HEK293 (cell line): ENCODE results near the gene AOAH.

Experiments used
- CTCF ChIA-PET: fragments of 350-600 bp; formaldehyde crosslinking; extraction: SDS; loops from one replicate; lab custom pipeline; 2021; ENCODE audit warnings: antibody characterized with exemption; lab: Yijun Ruan, JAX
- POLR2A ChIA-PET: fragments of 300-600 bp; formaldehyde crosslinking; extraction: SDS; loops from one replicate; lab custom pipeline; 2020; ENCODE audit warnings: antibody characterized with exemption, inconsistent platforms; lab: Yijun Ruan, JAX
- H3K27ac ChIP-seq: fragments of 200-500 bp; sonication (Bioruptor generic); 2 replicates; pipeline ENCODE4 v1.5.1; 2014; ENCODE audit warnings: low read depth, low read length, control low read depth, inconsistent platforms; ENCODE audit errors: extremely low read depth
- H3K36me3 ChIP-seq, 2 experiments: fragments of 200-500 bp in 1 of 2; sonication (Bioruptor generic) in 1 of 2; 1 replicate in 1 of 2; 2 replicates in 1 of 2; pipeline ENCODE4 v1.5.1; 2014 to 2017; ENCODE audit warnings: inconsistent platforms in 2 of 2, low read length in 2 of 2; ENCODE audit not compliant: control insufficient read depth in 2 of 2, insufficient read depth in 1 of 2
- H3K4me1 ChIP-seq: fragments of 200-500 bp; sonication (Bioruptor generic); 2 replicates; pipeline ENCODE4 v1.5.1; 2014; ENCODE audit warnings: mild to moderate bottlenecking, low read length, inconsistent platforms; ENCODE audit not compliant: control insufficient read depth, insufficient read depth
- H3K4me3 ChIP-seq: 2 replicates; pipeline ENCODE4 v1.5.1; 2011; ENCODE audit warnings: low read depth, mild to moderate bottlenecking, control low read depth, low read length, moderate library complexity
- H3K9me3 ChIP-seq: fragments of 200-500 bp; sonication (Bioruptor generic); 2 replicates; pipeline ENCODE4 v1.5.1; 2014; ENCODE audit warnings: low read depth, low read length, inconsistent platforms; ENCODE audit not compliant: control insufficient read depth, insufficient read depth
- OSR2 ChIP-seq: fragments of 450-650 bp; formaldehyde crosslinking; IDR thresholded peaks from 2 replicates; pipeline ENCODE4 v1.5.1; 2016; ENCODE audit warnings: missing biosample characterization, missing genetic modification characterization
- OVOL3 ChIP-seq: fragments of 450-650 bp; formaldehyde crosslinking; IDR thresholded peaks from 2 replicates; pipeline ENCODE4 v1.5.1; 2016; ENCODE audit warnings: missing biosample characterization, missing genetic modification characterization
- RBAK ChIP-seq: fragments of 450-650 bp; formaldehyde crosslinking; IDR thresholded peaks from 2 replicates; pipeline ENCODE4 v1.5.1; 2016; ENCODE audit warnings: missing biosample characterization, missing genetic modification characterization
- SP7 ChIP-seq: fragments of 450-650 bp; formaldehyde crosslinking; IDR thresholded peaks from 2 replicates; pipeline ENCODE4 v1.5.1; 2016; ENCODE audit warnings: missing biosample characterization, missing genetic modification characterization
- ZBTB1 ChIP-seq: fragments of 450-650 bp; formaldehyde crosslinking; IDR thresholded peaks from 2 replicates; pipeline ENCODE4 v1.5.1; 2016; ENCODE audit warnings: missing biosample characterization, missing genetic modification characterization
- ZNF175 ChIP-seq: fragments of 450-650 bp; formaldehyde crosslinking; IDR thresholded peaks from 2 replicates; pipeline ENCODE4 v1.5.1; 2016; ENCODE audit warnings: missing biosample characterization, missing genetic modification characterization
- ZNF274 ChIP-seq, 2 experiments: fragments of 200-500 bp in 1 of 2; fragments of 450-650 bp in 1 of 2; sonication (Bioruptor generic) in 1 of 2; formaldehyde crosslinking in 1 of 2; IDR thresholded peaks; 2 replicates each; pipeline versions ENCODE4 v1.5.1 to v1.6.1; 2014 to 2016; ENCODE audit warnings: borderline replicate concordance in 1 of 2, inconsistent platforms in 1 of 2, low read length in 1 of 2, missing biosample characterization in 1 of 2, missing genetic modification characterization in 1 of 2
- ZNF391 ChIP-seq: fragments of 450-650 bp; formaldehyde crosslinking; IDR thresholded peaks from 2 replicates; pipeline ENCODE4 v1.5.1; 2016; ENCODE audit warnings: low read depth, missing biosample characterization, missing genetic modification characterization, borderline replicate concordance
- ZNF473 ChIP-seq: fragments of 450-650 bp; formaldehyde crosslinking; IDR thresholded peaks from 2 replicates; pipeline ENCODE4 v1.5.1; 2017; ENCODE audit warnings: missing biosample characterization, missing genetic modification characterization
- ZNF76 ChIP-seq: fragments of 450-650 bp; formaldehyde crosslinking; IDR thresholded peaks from 2 replicates; pipeline ENCODE4; 2016; ENCODE audit warnings: low read depth, missing biosample characterization, missing genetic modification characterization, borderline replicate concordance

The AOAH gene

DNA sequence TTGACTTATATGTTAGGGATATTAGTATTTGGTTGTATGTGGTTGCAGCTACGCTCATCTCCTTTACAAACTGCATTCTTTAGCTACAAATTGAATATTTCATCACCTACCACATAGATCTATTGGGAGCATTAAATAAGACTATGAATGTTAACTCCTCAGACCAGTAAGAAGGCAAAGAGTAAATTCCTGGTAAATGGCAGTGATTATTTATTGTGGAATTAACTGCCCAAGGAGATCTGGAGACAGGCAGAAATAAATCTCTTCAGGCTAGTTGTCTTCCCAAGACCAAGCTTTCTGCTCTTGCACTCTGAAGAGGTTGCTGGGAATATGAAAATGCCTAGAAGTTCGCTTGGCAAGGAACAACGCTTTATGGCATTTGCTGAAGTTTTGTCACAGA is 260.0 kb downstream of the AOAH start:
- Histone ChIP-seq H3K36me3 (no peaks in the 10 kb centered on the region), H3K4me1 (no peaks in the 10 kb centered on the region), H3K9me3 (no peaks in the 10 kb centered on the region), H3K4me3 (no peak overlapping the region), H3K27ac (no peak overlapping the region)
- TF ChIP-seq ZNF391 (tag by site-specific recombination) (no peak), ZNF175 (tag by site-specific recombination) (no peak), ZNF274 (IDR thresholded peaks at IDR 0.05; ENCODE audit: low read length) (no peak), ZNF274 (tag by site-specific recombination; IDR thresholded peaks at IDR 0.05; ENCODE audit: borderline replicate concordance) (no peak), OSR2 (tag by site-specific recombination) (no peak), RBAK (tag by site-specific recombination) (no peak), ZBTB1 (tag by site-specific recombination) (no peak), SP7 (tag by site-specific recombination) (no peak), ZNF76 (tag by site-specific recombination) (no peak), OVOL3 (tag by site-specific recombination) (no peak), ZNF473 (tag by site-specific recombination) (no peak)
- CTCF ChIA-PET, result no interaction called here
- POLR2A ChIA-PET, result no interaction called here
